Measurements from ENCODE around the gene FBXL13.

Gene FBXL13

DNA sequence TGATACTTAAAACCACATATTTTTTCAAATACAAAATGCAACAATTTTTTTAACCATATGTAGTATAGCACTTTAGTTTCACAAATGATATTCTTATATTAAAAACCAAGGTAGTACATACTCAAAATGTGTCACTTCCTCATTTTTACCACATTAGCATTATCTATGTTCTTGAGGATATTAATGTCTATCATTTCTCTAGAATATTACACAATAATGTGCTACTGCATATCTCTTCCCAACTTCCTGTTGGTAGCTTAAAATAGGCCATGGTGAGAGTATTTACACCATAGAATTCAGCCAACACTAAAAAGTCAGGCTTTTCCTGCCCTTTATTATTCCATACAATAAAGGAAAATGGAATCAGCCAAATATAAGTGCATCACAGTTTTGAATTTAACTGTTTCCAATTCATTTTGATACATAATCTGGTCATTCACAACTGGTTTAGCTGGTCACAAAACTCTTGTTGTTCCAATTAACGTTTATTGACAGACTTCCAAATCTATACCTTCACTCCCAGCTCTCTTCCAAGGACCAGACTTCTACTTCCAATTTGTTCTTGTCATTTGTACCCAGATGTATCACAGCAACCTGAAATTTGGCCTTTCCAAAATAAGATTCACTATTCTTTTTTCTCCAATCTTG lies 181.8 kb downstream of the FBXL13 start:
- no peak overlapping the region for H3K27ac ChIP-seq (ENCODE audit: low read depth in 2 of 2, low read length in 2 of 2)
- H3K9ac ChIP-seq (ENCODE audit: low read depth in 1 of 2, low read length in 2 of 2), result no peak overlapping the region
- no peak overlapping the region for H3K4me3 ChIP-seq (ENCODE audit: low read length in 2 of 2)
- no peaks in the 10 kb centered on the region for H3K4me1 ChIP-seq (ENCODE audit: control insufficient read depth in 2 of 2, insufficient read depth in 2 of 2, low read length in 2 of 2)
- H3K36me3 ChIP-seq (ENCODE audit: control insufficient read depth in 2 of 2, insufficient read depth in 2 of 2, low read length in 2 of 2), result no peaks in the 10 kb centered on the region
- H3K27me3 ChIP-seq (ENCODE audit: control insufficient read depth in 2 of 2, insufficient read depth in 2 of 2, low read length in 2 of 2), result no peaks in the 10 kb centered on the region
- H3K9me3 ChIP-seq (ENCODE audit: control insufficient read depth in 2 of 2, low read length in 2 of 2), result no peaks in the 10 kb centered on the region

DNA sequence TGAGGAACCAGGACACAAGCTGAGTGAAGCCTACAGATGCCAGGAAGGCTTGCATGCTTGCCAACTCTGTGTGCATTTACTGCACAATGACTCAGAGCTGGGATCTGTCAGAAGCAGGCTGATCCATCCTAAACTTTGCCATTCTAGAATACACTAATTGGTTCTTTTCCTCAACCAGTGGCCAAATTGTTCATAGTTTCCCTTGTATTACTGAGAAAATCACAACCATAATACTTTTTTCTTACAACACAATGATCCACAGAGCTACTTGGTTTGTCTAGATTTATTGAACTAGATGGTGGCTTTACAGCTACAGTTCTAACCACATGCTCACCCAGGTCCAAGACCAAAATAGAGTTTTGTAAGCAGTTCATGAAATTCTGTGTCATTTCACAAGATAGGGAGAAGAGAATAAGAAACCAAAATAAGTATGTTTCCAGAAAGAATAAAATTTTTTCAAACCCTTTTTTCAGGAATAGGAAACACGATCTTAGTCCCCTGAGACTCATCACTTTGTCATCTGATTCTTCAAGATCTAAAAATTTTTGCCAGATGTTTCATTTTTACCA lies 182.8 kb downstream of the FBXL13 start:
- no peak overlapping the region for H3K9ac ChIP-seq (ENCODE audit: low read depth in 1 of 2, low read length in 2 of 2)
- no peak overlapping the region for H3K27ac ChIP-seq (ENCODE audit: low read depth in 2 of 2, low read length in 2 of 2)
- H3K9me3 ChIP-seq (ENCODE audit: control insufficient read depth in 2 of 2, low read length in 2 of 2), result no peaks in the 10 kb centered on the region
- H3K4me3 ChIP-seq (ENCODE audit: low read length in 2 of 2), result no peak overlapping the region
- H3K27me3 ChIP-seq (ENCODE audit: control insufficient read depth in 2 of 2, insufficient read depth in 2 of 2, low read length in 2 of 2), result no peaks in the 10 kb centered on the region
- H3K36me3 ChIP-seq (ENCODE audit: control insufficient read depth in 2 of 2, insufficient read depth in 2 of 2, low read length in 2 of 2), result no peaks in the 10 kb centered on the region
- H3K4me1 ChIP-seq (ENCODE audit: control insufficient read depth in 2 of 2, insufficient read depth in 2 of 2, low read length in 2 of 2), result no peaks in the 10 kb centered on the region

DNA sequence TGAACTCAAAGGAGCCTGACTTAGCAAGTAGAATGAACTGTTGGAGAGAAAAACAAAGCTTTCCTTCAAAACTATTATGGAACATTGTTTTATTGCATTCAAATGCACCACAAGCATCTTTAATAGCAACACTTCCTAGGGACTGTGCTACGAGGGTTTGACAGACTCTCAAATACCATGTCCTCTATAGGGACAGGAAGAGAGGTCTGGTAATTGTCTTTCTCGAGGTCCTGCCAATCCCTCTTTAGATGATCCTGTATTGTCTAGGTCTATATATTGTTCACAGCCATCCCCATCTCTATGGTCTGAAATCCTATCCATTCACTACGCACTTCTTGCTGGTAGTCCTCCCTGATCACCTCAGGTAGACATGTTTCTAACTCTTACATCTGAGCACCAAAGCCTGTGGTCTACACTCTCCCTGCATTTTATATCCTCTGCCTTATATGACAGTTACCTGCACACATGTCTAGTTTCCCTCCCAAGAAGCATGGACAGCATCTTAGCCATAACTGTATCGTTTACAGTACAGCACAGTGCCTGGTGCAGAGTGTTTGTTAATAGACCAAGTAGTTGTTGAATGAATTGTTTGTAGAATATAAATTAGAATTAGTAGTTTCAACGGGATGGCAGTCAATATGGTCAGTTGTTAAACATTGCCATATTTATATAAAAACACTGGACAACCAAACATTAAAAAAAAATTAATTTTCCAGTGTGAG lies 183.5 kb downstream of the FBXL13 start:
- Histone ChIP-seq H3K27me3 (ENCODE audit: control insufficient read depth in 2 of 2, insufficient read depth in 2 of 2, low read length in 2 of 2) (no peaks in the 10 kb centered on the region), H3K9ac (ENCODE audit: low read depth in 1 of 2, low read length in 2 of 2) (no peak overlapping the region), H3K9me3 (ENCODE audit: control insufficient read depth in 2 of 2, low read length in 2 of 2) (no peaks in the 10 kb centered on the region), H3K4me3 (ENCODE audit: low read length in 2 of 2) (no peak overlapping the region), H3K27ac (ENCODE audit: low read depth in 2 of 2, low read length in 2 of 2) (no peak overlapping the region), H3K4me1 (ENCODE audit: control insufficient read depth in 2 of 2, insufficient read depth in 2 of 2, low read length in 2 of 2) (no peaks in the 10 kb centered on the region), H3K36me3 (ENCODE audit: control insufficient read depth in 2 of 2, insufficient read depth in 2 of 2, low read length in 2 of 2) (no peaks in the 10 kb centered on the region)

DNA sequence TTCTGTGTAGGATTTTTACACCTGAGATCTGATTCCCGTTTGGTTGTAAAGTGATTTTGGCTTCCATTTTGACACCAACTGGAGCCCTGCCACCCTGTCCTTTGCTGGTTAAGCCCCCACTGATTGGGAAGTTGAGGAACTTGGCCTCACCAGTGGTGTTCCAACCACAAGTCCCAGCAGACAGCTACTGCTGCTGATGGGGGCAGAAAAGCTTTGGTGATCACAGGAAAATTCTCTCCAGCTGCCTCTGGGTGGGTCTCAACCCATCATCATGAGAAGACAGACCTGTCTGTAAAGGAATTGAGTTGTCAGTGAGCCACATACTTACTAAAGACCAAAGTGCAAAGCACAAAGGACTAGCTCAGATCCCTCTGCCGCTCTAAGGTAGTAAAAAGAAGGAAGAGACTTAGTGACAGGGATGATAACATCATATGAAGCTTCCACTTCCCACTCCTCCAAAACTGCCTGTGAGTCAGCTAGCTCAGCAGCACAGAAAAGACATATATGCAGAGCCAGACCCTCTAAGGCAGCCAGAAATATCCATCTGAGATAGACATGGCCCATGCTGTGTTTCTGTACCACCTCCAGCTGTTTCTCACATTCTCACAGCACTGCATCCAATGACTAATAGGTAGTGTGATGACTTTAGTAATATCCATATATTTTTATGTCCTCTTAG lies 184.2 kb downstream of the FBXL13 start:
- Histone ChIP-seq H3K27ac (ENCODE audit: low read depth in 2 of 2, low read length in 2 of 2) (peak overlapping the region in 1 of 2 donors; percentile 21), H3K4me3 (ENCODE audit: low read length in 2 of 2) (no peak overlapping the region), H3K9me3 (ENCODE audit: control insufficient read depth in 2 of 2, low read length in 2 of 2) (no peaks in the 10 kb centered on the region), H3K9ac (ENCODE audit: low read depth in 1 of 2, low read length in 2 of 2) (no peak overlapping the region), H3K4me1 (ENCODE audit: control insufficient read depth in 2 of 2, insufficient read depth in 2 of 2, low read length in 2 of 2) (no peaks in the 10 kb centered on the region), H3K36me3 (ENCODE audit: control insufficient read depth in 2 of 2, insufficient read depth in 2 of 2, low read length in 2 of 2) (no peaks in the 10 kb centered on the region), H3K27me3 (ENCODE audit: control insufficient read depth in 2 of 2, insufficient read depth in 2 of 2, low read length in 2 of 2) (no peaks in the 10 kb centered on the region)

DNA sequence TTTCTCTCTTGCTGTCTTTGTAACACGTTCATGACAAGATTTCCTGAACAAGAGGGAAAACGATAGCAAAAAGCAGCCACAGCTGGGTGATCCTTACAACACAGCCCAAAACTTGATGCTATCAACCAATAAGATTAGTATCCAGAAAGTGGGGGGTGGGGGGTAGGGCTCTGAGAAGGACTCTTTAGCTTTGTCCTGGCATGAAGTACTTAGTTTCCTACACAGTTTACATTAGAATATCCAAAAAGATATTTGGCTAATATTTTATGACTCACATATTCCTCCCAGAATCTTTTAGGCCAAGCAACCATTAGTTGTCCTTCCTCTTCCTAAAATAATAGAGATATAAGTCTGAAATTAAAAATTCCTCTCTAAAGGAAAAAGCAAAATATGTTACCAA lies 184.7 kb downstream of the FBXL13 start:
- Histone ChIP-seq H3K27ac (ENCODE audit: low read depth in 2 of 2, low read length in 2 of 2) (no peak overlapping the region), H3K36me3 (ENCODE audit: control insufficient read depth in 2 of 2, insufficient read depth in 2 of 2, low read length in 2 of 2) (no peaks in the 10 kb centered on the region), H3K4me1 (ENCODE audit: control insufficient read depth in 2 of 2, insufficient read depth in 2 of 2, low read length in 2 of 2) (no peaks in the 10 kb centered on the region), H3K4me3 (ENCODE audit: low read length in 2 of 2) (no peak overlapping the region), H3K9ac (ENCODE audit: low read depth in 1 of 2, low read length in 2 of 2) (no peak overlapping the region), H3K9me3 (ENCODE audit: control insufficient read depth in 2 of 2, low read length in 2 of 2) (no peaks in the 10 kb centered on the region), H3K27me3 (ENCODE audit: control insufficient read depth in 2 of 2, insufficient read depth in 2 of 2, low read length in 2 of 2) (no peaks in the 10 kb centered on the region)

DNA sequence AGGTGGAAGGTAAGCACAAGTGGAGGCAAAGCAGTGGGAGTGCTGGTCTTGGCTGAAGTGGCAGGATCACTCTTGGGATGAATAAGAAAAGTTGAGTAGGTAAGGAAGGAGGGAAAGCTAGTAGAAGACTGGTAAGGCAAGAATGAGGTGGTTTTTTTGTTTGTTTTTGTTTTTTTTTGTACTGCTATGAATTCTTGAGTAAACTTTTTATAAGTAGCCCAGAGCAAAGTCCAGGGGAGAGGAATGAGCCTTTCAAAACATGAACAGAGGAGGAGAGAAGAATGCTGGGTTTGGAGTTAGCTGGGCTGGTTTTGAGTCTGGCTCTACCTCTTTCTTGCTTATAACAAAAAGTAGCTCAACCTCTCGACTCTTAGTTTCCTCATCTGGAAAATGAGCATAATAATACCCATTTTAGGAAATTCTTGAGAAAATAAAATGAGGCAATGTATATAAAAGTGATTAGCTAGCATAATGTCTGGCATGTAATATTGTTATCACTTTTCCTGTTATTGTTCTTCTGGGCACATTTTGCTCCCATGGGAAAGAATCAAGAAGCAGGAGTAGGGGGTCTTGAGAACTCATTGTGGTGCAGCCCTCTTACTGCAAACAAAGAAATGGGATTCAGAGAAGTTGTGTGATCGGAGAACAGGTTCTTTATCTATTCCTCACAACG lies 185.9 kb downstream of the FBXL13 start:
- H3K36me3 ChIP-seq (ENCODE audit: control insufficient read depth in 2 of 2, insufficient read depth in 2 of 2, low read length in 2 of 2), result no peaks in the 10 kb centered on the region
- no peaks in the 10 kb centered on the region for H3K27me3 ChIP-seq (ENCODE audit: control insufficient read depth in 2 of 2, insufficient read depth in 2 of 2, low read length in 2 of 2)
- no peak overlapping the region for H3K27ac ChIP-seq (ENCODE audit: low read depth in 2 of 2, low read length in 2 of 2)
- no peaks in the 10 kb centered on the region for H3K4me1 ChIP-seq (ENCODE audit: control insufficient read depth in 2 of 2, insufficient read depth in 2 of 2, low read length in 2 of 2)
- no peak overlapping the region for H3K9ac ChIP-seq (ENCODE audit: low read depth in 1 of 2, low read length in 2 of 2)
- no peaks in the 10 kb centered on the region for H3K9me3 ChIP-seq (ENCODE audit: control insufficient read depth in 2 of 2, low read length in 2 of 2)
- H3K4me3 ChIP-seq (ENCODE audit: low read length in 2 of 2), result no peak overlapping the region

DNA sequence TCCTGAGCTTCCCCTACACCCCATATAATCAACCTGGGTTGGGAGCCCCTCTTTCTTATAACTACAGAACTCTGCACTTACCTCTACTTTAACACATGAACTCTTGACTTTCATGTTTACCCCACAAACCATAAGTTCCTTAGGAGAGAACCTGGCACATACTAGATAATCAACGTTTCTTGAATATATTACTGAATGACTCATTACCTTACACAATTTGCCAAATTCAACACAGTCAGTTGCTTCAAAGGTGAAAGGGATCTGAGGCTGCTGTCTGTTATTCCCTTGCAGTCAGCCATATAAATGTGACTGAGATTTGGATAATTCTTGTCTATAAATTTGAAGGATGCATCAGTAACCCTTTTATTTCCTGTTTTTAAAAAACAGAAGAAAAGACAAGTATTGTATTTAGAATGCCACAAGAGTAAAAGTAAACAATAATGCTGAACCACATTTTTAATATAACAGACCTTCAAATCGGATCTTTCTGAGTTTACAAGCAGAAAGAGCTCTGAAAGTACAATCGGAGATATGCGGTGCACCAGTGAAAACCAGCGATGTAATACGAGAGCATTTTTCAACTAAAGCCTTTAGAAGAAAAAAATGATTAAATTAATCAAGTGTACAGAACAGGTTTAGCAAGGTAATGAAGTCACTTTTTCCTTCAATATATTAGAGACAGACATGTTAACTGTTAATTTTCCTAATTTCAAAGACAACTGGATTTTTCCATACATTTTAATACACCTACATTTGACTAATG lies 191.3 kb downstream of the FBXL13 start:
- no peak overlapping the region for H3K4me3 ChIP-seq (ENCODE audit: low read length in 2 of 2)
- H3K27me3 ChIP-seq (ENCODE audit: control insufficient read depth in 2 of 2, insufficient read depth in 2 of 2, low read length in 2 of 2), result no peaks in the 10 kb centered on the region
- H3K4me1 ChIP-seq (ENCODE audit: control insufficient read depth in 2 of 2, insufficient read depth in 2 of 2, low read length in 2 of 2), result no peaks in the 10 kb centered on the region

DNA sequence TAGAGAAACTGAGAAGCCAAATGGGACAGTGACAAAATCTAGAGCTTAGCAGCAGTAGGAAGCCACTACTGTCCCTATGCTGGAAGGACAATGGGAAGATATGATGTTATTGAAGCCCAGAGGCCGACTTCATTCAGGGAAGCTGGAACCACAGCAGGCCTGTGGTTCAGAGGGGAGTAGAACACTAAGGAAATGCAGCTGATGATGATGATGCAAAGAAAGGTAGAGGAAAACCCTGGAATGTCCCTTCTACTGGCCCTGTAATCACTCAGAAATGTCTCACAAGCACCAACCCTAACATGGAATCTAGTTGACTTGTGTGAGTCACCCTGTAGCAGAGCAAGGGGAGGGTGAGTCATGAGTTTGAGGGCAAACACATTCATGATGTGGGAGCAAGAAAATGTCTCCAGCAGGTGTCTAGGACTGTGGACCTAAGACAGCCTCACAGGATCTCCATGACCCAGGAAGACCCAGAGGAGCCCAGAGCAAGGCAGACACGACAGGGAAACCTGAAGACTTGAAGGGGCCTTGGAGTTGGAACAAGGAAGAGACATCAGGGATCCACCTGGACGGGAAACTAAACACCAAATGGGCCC lies 198.8 kb downstream of the FBXL13 start:
- Histone ChIP-seq H3K4me1 (ENCODE audit: control insufficient read depth in 2 of 2, insufficient read depth in 2 of 2, low read length in 2 of 2) (no peaks in the 10 kb centered on the region), H3K27ac (ENCODE audit: low read depth in 2 of 2, low read length in 2 of 2) (no peak overlapping the region)

More for the DNA sequence above, 191.3 kb downstream of the FBXL13 start:
- H3K9ac ChIP-seq (ENCODE audit: low read depth in 1 of 2, low read length in 2 of 2), result no peak overlapping the region
- H3K36me3 ChIP-seq (ENCODE audit: control insufficient read depth in 2 of 2, insufficient read depth in 2 of 2, low read length in 2 of 2), result no peaks in the 10 kb centered on the region
- H3K9me3 ChIP-seq (ENCODE audit: control insufficient read depth in 2 of 2, low read length in 2 of 2), result no peaks in the 10 kb centered on the region
- H3K27ac ChIP-seq (ENCODE audit: low read depth in 2 of 2, low read length in 2 of 2), result no peak overlapping the region

DNA sequence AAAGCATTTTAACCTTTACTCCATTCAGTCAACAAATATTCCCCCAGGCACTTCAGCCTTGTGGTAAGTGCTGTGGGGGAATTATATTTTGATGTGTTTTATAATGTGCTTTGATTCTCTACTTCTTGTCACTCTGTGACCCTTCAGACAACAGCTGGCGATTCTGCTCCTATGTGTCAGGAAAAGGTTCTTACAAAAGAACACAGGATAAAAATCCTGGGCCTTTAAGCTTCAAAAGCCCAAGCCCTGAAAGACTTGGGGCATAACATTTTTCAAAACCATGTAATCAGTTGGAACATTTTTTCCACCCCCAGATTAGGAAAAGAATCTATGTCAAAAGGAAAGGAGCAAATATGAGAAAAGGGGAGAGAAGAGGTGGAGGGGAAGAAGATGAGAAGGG lies 199.6 kb downstream of the FBXL13 start:
- Histone ChIP-seq H3K9ac (ENCODE audit: low read depth in 1 of 2, low read length in 2 of 2) (no peak overlapping the region), H3K36me3 (ENCODE audit: control insufficient read depth in 2 of 2, insufficient read depth in 2 of 2, low read length in 2 of 2) (no peaks in the 10 kb centered on the region), H3K4me3 (ENCODE audit: low read length in 2 of 2) (no peak overlapping the region), H3K27ac (ENCODE audit: low read depth in 2 of 2, low read length in 2 of 2) (no peak overlapping the region), H3K4me1 (ENCODE audit: control insufficient read depth in 2 of 2, insufficient read depth in 2 of 2, low read length in 2 of 2) (no peaks in the 10 kb centered on the region), H3K9me3 (ENCODE audit: control insufficient read depth in 2 of 2, low read length in 2 of 2) (no peaks in the 10 kb centered on the region), H3K27me3 (ENCODE audit: control insufficient read depth in 2 of 2, insufficient read depth in 2 of 2, low read length in 2 of 2) (no peaks in the 10 kb centered on the region)

More for the DNA sequence above, 198.8 kb downstream of the FBXL13 start:
- no peaks in the 10 kb centered on the region for H3K36me3 ChIP-seq (ENCODE audit: control insufficient read depth in 2 of 2, insufficient read depth in 2 of 2, low read length in 2 of 2)
- no peak overlapping the region for H3K9ac ChIP-seq (ENCODE audit: low read depth in 1 of 2, low read length in 2 of 2)
- no peaks in the 10 kb centered on the region for H3K9me3 ChIP-seq (ENCODE audit: control insufficient read depth in 2 of 2, low read length in 2 of 2)
- H3K4me3 ChIP-seq (ENCODE audit: low read length in 2 of 2), result no peak overlapping the region
- no peaks in the 10 kb centered on the region for H3K27me3 ChIP-seq (ENCODE audit: control insufficient read depth in 2 of 2, insufficient read depth in 2 of 2, low read length in 2 of 2)

All from mucosa of rectum (tissue), 2 donors.